ENCODE measurements around the gene C1GALT1.
"Not testable (repeated sequence)": the region's sequence is repeated elsewhere in the genome, so short reads cannot be mapped to it uniquely, and the experiment has no call there.

Gene C1GALT1

DNA sequence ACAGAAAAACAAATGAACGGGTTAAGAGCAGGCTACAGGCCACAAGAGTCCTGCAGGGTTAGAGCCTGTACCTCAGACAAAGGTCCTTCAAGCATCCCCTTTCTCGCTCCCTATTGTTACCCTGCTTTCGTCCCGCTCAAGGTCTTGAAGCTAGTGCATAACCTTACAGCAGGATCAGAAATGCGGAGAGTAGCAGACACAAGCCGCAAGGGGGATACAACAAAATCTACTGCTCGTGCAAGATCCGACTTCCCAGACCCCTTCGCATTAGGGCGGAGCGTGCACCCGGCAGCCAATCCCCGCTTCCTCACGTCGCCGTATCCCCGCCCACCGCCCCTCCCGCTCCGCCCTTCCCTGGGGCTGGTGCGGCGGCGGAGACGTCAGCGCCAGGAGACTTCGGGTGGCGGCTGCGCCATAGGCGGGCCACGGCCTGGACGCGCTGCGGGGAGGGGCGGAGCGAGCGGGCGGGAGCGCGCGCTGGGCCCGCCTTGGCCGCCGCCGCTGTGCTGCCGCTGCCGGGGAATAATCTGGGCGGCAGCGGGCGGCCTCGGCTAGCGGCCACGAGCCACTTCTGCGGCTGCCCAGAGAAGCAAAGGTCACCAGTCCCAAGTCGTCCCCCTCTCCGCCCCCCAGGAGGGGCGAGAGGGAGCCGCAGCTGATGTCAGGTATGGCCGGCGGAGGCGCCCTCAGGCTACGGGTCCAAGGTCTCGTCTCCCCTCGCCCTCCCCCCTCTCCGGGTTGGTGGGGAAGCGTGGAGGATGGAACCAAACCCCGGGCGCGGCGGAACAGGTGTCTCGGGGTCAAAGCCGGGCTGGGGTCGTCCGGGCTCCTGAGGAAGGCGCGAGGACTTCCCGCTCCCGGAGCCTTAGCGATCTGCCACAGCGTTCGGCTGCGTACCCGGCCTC lies at the start of gene C1GALT1:
Gene C1GALT1 (plus strand): TSS at position 389 of the 905 bp plus-strand sequence. CDS start 51,776 bp downstream, outside the sequence.
- peak; percentile 54 for FAIRE-seq

DNA sequence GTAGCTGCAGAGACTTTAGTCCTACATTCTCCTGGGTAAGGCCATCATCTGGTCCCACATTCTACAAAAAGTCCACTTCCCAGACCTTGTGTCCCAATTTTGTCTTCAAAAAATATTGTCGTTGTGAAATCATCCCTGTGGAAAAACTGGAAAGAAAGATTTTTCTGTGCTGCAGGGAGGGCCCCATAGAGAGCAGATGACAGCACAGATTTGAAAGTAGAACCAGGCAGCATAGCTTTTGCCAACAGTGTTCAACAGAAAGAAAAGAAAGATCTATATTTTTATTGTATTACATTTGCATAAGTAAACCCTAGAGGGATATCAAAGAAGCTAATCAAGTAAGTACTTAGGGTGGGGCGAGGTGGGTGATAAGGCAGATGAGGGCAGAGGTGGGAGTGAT lies 48.3 kb upstream of the C1GALT1 start:
- FAIRE-seq: no peak

DNA sequence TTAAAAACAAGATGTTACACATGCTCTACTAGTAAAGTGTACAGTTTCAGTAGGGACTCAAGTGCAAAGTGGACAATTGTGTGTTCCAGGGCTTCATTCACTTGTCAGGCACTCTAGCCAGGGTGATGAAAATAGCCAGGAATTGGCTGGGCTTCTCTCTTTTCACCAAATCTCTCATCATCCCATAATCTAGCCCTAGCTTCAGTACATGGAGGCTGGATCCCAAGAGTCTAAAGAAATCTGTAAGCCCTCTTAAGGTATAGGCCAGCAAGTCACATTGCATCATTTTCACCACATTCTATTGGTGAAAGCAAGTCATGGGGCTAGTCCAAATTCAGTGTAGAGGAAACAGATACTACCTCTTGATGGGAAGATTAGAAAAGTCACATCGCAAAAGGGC lies 47.3 kb upstream of the C1GALT1 start:
- FAIRE-seq: no peak

DNA sequence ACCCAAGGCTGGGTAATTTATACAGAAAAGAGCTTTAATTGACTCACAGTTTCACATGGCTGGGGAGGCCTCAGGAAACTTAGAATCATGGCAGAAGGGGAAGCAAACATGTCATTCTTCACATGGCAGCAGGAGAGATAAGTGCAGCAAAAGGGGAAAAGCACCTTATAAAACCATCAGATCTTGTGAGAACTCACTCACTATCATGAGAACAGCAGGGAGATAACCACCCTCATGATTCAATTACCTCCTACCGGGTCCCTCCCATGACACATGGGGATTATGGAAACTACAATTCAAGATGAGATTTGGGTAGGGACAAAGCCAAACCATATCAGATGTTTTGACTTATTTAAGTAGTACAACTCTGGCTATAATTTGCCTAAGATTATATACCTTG lies 46.4 kb upstream of the C1GALT1 start:
- not testable (repeated sequence) for FAIRE-seq

DNA sequence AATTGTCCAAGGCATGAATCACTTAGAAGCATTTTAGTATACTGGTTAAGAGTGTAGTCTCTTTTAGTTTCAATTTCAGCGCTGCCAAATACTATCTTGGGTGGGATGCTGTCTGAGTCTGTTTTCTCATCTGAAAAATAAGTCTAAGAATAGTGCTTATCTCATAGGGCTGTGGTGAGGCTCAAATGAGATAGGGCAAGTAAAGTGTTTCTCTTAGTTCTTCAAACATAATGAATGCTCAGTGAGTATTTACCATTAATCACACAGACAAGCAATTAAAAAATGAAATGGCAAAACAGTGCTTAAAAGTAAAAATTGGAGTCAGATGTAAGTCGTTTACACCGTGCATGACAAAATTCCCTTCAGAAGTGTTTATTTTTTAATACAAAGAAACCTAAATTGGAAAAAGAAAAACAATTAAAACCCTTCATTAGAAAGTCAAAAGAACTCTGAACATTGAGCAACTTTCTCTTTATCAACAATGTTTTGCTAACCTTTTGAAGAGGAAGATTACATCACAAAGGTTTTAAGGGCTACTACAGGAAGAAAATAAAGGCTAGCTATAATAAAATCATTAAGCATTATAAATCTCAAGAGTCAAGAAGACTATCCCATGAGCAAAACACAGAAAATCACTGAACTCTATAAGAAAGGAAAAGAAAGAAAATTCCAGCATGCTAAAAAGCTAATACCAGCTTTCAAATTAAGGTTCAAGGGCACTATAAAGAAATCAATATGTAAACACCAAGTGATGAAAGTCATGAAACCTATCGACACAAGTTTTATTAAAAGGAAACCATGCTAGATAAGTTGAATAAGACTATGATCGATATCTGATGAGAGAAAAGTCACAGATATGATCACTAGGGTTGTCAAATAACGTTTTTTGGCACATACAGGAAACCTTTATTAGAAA lies 45.6 kb upstream of the C1GALT1 start:
- FAIRE-seq: no peak

DNA sequence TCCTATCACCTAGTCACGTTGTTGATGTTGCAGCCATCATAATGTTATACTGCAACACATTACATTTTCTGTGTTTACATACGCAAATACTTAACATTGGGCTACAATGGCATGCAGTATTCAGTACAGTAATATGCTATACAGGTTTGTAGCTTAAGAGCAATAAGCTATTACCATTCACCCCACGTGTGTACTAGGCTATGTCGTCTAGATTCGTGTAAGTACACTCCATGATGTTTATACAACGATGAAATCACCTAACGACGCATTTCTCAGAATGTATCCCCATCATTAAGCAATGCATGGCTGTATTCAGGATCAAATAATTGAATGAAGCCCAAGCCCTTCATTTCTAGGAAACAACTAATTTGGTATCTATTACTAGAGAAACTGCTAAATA lies 43.4 kb upstream of the C1GALT1 start:
- no peak for FAIRE-seq

DNA sequence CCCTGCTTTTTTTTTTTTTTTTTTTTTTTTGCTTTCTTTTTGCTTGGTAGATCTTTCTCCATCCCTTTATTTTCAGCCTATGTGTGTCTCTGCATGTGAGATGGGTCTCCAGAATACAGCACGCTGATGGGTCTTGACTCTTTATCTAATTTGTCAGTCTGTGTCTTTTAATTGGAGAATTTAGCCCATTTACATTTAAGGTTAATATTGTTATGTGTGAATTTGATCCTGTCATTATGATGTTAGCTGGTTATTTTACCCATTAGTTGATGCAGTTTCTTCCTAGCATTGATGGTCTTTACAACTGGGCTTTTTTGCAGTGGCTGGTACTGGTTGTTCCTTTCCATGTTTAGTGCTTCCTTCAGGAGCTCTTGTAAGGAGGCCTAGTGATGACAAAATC lies 38.9 kb upstream of the C1GALT1 start:
- FAIRE-seq: not testable (repeated sequence)

DNA sequence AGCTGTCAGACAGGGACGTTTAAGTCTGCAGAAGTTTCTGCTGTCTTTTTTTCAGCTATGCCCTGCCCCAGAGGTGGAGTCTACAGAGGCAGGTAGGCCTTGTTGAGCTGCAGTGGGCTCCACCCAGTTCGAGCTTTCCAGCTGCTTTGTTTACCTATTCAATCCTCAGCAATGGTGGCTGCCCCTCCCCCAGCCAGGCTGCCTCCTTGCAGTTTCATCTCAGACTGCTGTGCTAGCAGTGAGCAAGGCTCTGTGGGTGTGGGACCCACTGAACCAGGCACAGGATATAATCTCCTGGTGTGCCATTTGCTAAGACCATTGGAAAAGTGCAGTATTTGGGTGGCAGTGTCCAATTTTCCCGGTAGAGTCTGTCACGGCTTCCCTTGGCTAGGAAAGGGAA lies 37.2 kb upstream of the C1GALT1 start:
- not testable (repeated sequence) for FAIRE-seq

DNA sequence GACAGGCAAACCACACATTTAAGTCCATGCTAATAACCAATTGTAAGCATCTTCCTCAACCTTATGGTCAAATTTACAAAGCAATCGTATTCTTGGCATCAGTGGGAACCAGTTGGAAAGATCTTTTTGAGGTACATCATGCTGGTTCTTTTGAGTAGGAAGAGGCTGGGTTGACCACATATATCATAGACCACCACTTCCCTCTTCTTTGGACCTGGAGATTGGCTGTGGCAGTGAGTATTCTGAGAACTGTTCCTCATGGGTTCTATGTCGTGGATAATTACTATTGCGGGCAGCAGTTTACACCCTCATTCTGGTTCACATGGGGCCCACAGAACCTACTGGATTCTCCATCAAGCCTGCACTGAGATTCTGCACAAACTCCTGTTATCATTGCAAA lies 35.5 kb upstream of the C1GALT1 start:
- FAIRE-seq: no peak

DNA sequence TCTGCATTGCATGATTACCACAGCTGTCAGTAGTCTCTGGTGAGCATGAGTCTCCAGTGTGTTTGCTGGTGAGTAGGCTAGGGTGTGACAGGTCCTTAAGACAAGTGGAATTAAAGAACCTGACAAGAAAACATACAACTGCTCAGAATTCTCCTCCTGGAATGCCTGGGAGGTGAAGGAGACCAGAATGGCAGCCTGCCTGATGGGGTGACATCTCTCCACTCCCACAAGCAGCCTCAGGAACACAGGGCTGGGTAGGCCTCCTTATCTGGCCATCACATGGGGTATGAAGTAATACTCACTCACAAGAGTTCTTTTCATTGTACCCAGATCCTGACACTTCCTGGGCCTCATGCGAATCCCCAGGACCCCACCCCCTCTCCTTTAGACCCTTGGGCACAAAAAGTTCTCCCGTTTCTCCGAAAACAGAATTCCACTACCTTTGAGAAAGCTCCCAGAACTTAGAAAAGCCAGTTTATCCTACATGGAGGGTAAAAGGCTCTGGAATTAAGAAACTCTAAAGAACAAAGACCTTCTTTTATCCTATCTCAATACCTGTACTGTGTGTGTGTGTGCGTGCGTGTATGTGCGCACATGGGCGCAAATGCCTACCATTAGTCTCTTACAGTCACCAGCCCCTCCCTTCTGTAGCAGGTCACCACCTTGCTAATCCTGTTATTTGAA lies 33.4 kb upstream of the C1GALT1 start:
- FAIRE-seq: no peak

DNA sequence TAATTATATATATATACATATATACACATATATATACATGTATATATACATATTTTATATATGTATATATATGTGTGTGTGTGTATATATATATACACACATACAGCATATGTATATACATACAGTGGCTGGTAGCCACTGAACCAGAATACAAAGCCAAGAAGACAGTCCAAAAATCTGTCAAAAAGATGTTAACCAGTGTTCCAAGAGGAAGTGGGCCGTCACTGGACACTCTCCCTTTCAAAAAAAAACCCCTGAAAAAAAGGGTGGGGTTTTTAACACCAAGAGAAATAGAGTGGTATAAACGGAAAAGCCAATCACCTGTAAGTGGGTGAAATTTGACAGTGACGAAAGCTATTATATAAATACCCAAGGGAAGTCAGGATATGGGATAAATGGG lies 31.1 kb upstream of the C1GALT1 start:
- FAIRE-seq: no peak

DNA sequence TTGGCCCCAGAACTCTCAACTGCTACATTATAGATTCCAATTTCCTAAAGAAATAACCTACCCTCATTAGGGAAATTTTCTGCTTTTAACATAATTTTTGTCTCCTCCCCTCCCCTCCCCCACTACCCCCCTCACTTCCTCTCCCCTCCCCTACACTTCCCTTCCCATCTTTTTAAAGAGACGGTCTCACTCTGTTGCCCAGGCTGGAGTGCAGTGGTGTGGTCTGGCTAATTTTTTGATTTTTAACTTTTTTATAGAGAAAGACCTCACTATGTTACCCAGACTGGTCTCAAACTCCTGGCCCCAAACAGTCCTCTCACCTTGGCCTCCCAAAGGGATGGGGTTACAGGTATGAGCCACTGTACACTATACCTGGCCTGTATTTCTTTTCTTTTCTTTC lies 30.5 kb upstream of the C1GALT1 start:
- FAIRE-seq: no peak

DNA sequence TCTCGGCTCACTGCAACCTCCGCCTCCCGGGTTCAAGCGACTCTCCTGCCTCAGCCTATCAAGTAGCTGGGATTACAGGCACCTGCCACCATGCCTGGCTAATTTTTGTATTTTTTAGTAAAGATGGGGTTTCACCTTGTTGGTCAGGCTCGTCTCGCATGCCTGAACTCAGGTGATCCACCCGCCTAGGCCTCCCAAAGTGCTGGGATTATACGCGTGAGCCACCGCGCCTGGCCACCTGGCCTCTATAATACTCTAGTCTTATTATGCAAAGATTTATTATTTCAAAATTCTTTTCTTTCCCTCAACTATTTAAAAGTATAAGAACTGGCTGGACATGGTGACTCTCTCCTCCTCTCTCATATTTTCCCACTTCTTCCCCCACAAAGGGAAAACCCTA lies 30.0 kb upstream of the C1GALT1 start:
- FAIRE-seq: no peak

DNA sequence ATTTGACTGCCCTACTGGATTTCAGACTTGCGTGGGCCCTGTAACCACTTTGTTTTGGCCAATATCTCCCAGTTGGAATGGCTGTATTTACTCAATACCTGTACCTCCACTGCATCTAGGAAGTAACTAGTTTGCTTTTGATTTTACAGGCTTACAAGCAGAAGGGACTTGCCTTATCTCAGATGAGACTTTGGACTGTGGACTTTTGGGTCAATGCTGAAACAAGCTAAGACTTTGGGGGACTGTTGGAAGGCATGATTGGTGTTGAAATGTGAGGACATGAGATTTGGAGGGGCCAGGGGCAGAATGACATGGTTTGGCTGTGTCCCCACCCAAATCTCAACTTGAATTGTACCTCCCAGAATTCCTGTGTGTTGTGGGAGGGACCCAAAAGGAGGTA lies 28.0 kb upstream of the C1GALT1 start:
- not testable (repeated sequence) for FAIRE-seq

DNA sequence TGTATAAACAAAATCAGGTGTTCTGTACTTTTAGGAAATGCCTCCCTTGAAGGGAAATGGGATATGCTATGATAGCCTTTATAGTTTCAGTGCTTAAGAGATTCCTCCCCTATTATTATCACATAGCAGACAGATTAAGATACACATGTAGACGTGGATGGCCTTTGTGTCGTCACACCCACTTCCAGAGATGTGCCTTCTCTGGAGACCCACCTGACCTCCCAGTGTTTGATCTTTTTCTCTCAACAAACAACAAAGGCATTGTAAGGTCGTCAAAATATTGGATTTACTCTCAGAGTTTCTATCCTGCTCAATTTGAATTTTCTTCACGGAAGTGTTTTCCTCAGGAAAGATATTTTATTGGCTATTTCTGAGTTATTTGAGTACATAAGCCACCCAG lies 25.7 kb upstream of the C1GALT1 start:
- FAIRE-seq: no peak

DNA sequence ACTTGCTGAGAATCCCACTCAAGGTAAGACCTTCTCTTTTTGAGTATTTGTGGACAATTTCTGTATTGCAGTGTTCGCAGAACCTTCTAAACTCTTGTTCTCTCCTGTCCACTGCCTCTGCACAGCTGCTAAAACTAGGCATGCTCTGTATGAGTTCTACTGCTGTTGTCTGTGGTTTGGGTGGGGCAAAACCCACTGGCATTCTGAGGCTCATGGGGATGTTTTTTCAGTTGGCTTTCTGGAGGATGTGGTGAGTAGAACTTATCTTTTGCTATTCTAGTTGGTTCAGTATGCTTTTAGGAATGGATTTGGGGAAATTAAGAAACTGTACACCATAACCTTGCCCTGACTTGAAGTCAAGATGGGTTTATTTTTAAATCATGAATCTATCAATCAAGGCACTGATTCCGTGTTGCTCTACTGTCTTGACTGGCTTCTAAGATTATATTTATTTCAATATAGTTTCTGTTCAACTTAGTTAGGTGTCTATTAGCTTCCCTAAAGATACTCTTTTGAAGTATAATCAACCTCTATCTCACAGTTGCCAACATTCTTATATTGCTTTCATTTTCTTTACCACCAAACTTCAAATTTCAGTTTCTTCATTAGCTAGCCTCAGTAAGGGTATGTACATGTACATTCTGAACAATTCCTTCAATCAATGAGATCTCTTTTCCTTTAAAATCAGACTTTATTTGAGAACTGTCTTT lies 25.0 kb upstream of the C1GALT1 start:
- FAIRE-seq: no peak

DNA sequence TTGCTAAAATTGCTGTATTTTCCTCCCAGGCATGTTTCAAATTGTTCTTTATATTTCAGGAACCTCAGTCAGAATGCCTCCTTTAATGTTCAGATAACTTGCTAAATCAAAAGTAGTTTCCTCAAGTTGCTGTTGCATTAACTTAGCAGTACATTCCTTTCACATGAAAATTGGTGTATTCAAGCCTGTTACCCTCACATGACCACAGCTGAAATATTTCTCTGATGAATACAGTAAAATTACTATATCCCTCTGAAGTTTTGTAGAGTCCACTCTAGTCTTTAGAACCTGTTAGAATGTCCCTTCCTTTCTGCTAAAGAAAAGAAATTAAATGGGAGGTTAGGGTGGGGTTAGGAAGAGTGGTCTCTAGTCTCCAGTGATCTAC lies 24.5 kb upstream of the C1GALT1 start:
- no peak for FAIRE-seq

DNA sequence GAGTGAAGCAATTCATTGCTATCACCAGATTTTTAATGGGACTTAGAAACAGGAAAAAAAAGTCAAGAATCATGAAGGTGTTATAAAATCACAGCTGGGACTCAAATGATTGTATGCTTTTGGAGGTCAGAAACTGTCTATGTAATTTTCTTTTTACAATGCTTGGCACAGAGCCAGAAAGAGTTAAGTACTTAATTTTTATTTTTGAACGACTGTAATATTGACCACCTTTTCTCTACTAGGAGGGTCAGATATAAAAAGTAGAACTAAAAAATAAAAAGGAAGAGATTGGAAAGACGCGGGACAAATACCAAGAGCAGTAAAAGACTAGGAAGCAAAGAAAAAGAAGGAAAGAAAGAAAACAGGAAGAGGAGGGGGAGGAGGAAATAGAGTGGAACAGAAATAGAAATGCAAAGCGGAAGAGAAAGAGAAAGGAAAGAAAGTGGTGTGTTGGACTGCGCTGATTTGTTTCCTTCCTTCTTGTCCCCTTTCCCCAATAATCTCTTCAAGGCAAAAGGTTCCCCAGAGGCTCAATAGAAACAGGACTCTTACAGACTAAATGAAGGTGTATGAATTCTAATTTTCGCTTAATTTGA lies 23.2 kb upstream of the C1GALT1 start:
- FAIRE-seq: no peak

DNA sequence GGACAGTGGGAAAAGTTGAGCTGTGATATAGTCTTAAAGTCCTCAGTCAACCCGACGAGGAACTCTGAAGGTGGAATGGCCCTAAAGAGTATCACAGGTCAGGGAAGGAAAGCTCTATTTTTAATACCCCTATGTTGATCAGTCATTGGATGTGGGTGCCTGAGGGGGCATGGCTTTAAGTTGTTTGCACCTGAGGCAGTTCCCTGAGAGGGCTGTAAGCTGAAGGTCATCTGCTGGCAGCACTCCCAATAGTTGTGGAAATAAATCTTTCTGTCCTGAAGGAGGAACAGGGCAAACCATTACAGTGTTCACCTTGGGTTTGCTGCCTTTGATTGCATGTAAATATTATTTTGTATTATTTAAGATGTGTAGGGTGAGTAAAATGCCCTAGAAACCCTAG lies 17.8 kb upstream of the C1GALT1 start:
- no peak for FAIRE-seq

DNA sequence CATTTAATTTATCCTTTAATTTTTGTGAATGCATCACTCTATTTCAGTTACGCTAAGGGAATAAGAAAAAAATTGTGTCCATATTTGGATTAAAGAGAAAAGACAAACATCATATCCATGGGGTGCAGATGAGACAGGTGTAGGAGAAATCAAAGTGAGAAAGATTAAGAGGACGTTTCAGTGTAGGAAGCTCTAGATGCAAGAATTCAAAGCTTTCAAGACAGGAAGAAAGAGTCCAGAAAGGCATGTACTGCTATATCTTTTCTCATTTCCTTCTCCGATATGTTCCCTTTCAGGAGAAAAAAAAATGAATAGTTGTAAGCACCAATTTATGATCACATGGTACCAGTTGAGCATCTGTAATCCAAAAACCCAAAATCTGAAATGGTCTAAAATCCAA lies 17.0 kb upstream of the C1GALT1 start:
- FAIRE-seq: no peak

DNA sequence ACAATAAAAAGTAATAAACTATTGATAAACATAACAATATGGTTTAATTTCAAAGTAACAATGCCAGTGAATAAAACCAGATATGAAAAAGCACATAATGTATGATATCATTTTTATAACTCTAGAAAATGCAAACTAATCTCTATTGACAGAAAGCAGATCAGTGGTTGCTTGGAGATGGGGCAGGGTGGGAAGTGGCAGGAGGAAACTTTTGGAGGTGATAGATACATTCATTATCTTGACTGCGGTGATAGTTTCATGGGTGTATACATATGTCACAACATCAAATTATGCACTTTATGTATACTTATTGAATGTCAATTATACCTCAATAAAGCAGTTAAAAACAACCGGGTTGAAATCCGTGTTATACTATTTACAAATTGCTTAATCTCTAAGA lies 16.0 kb upstream of the C1GALT1 start:
- FAIRE-seq: no peak

DNA sequence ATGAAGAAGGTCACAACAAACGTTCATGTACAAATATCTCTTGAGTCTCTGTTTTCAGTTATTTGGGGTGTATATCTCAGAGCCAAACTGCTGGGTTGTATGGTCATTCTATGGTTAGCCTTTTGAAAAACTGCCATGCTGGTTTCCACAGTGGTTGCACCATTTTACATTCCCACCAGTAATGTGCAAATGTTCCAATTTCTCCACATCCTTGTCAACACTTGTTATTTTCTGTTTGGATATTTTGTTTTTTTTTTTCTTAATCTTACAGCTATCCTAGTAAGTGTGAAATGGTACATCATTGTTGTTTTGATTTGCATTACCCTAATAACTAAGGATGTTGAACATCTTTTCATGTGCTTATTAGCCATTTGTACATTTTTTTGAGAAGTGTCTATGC lies 13.0 kb upstream of the C1GALT1 start:
- no peak for FAIRE-seq

Measured in A204.1 (cell line).